HG02973 (cell line): ENCODE measurements around the gene SNAI1.
"Not testable (repeated sequence)": the region's sequence is repeated elsewhere in the genome, so short reads cannot be mapped to it uniquely, and the experiment has no call there.

ENCODE experiments used
- ATAC-seq: cut with Tn5 transposase; IDR thresholded peaks from one replicate; pipeline ENCODE4 v1.9.1; 2021; ENCODE audit warnings: moderate library complexity; ENCODE audit not compliant: unreplicated experiment

Gene SNAI1

GRCh38 chr20:49961413-49961812, 21.4 kb upstream of the SNAI1 start:
- ATAC-seq, result no peak

DNA sequence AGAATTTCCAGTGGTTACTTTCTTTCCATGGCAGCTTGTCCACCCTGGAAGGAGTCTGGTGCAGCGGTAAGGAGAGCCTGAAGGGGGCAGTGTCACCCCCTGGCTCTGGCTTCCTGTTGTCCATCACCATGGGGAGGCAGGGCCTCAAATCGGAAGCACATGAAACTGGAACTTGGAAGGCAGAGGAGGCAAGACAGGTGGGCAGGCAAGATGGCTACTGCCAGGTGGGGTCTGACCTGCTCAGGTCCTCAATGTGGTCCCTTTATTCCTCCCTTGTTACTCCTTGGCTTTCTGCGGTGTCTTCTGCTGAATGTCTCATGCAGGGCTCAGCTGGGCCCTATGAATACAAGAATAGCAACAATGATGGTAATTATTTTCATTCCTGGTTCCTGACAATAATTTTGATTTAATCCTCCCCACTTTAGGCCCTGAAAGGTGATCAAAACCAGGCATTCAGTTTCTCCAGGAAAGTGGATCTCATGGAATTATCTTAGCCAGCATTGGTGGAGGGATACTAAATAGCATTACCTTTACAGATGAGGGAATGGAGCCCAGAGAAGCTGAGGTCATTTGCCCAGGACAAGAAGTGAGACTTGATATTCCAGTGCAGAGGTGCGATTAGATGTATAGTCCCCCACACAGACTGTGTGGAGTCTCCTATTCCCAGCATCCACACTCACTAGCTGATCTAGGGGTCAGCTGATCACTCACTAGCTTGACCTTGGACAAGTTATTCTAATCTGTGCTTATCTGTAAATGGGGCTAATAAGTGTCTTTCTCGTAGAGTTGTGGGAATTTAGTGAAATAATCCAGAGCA, 17.6 kb upstream of the SNAI1 start:
- no peak for ATAC-seq

- ATAC-seq, result no peak
Observed at GRCh38 chr20:49965781-49966305, 16.9 kb upstream of the SNAI1 start.

DNA sequence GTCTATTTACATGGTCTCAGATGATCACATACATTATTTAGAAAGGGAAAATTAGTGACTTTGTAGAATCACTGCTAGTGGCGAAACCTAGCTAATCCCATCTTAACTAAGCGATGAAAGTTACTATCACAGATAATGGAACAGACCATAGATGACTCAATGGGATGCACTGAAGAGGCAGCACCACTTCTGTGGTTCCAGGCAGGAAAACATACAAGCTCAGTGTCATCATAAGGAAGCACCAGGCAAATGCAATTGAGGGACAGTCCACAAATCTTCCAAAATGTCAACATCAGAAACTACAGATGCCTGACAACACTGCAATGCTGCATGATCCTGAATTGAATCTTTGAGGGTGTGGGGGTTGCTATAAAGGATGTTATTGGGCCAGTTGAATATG, 15.9 kb upstream of the SNAI1 start:
- no peak for ATAC-seq

GRCh38 chr20:49969234-49969633, 13.5 kb upstream of the SNAI1 start:
- ATAC-seq, result no peak

DNA sequence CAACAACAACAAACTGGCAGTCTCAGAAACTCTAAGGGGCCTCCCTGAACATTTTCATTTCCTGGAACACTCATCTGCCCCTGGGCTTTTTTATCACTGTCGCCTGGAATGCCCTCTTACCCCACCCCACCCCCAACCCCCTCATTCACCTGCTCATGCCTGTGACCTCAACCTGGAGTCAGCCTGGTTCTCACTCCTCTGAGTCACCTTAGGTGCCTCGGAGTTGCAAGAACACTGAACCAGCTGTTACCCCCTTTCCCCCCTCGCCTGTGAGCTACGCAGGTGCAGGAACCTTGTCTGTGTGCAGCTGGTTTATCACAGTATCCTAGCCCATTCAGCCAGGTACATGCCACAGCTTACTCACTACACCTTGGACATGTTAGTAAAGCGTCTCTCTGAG, 12.8 kb upstream of the SNAI1 start:
- ATAC-seq, result no peak

DNA sequence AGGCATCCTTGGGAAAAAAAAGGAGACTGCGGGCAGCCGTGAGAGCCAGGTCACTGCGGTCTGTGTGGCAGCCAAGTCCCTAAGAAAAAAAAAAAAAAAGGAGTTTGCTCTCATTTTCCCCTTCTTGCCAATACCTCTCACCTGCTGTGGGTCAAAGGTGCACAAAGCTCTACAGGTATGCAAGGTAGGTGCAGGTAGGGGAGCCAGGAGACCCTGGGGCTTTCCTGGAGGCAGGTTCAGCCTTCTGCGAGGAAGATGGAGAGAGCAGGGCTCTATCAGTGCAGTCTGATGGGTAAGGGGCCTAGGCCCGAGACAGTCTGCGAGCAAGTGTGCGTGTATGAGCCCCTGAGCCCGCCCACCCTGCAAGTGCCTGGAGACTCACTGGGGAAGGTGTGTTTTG, 12.3 kb upstream of the SNAI1 start:
- no peak for ATAC-seq

- ATAC-seq, result no peak
Observed at GRCh38 chr20:49973981-49974380, 8.8 kb upstream of the SNAI1 start.

GRCh38 chr20:49976542-49976941, 6.2 kb upstream of the SNAI1 start:
- no peak for ATAC-seq

DNA sequence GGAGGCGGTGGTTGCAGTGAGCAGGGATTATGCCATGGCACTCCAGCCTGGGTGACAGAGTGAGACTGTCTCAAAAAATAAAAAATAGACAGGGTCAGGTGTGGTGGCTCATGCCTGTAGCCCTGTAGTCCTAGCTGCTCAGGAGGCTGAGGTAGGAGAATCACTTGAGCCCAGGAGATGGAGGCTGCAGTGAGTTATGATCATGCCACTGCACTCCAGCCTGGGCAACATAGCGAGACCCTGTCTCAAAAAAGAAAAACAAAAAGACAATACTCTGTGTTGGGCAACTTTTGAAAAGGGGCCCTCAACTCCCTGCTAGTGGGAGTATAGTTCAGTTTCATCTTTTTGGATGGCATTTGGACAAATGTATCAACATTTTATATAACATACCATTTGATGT, 5.0 kb upstream of the SNAI1 start:
- not testable (repeated sequence) for ATAC-seq

GRCh38 chr20:49978685-49979029, 4.1 kb upstream of the SNAI1 start:
- no peak for ATAC-seq

GRCh38 chr20:49979030-49979832, 3.5 kb upstream of the SNAI1 start:
- ATAC-seq, result no peak

DNA sequence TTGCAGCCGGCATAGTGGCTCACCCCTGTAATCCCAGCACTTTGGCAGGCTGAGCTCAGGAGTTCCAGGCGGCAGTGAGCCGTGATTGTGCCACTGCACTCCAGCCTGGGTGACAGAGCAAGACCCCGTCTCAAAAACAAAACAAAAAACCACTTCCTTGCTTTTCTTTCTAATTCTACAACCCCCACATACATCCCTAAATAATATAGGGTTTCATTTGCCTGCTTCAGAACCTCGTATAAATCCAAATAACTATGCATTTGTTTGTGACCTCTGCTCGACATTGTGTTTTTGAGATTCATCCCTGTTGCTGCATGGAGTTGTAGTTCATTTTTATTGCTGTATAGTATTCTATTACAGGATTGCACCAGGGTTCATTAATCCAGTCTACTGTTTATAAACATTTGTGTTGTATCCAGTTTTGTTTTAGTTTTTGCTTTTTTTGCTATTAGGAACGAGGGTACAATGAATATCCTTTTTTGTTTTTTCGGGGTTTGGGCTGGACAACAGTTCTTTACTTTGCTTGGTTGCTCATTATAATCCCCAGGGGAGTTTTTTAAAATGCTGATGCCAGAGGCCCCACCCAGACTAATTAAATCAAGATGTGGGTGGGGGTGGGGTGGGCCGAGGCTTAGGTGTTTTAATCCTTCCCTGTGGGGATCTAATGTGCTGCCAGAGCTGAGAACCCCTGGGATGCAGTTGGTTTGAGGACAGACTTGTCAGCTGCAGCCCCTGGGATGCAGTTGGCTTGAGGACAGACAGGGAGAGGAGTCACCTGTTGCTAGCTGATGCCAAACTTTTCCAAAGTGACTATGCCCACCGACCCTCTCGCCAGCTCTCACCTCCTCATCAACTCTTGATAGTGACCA, 2.4 kb upstream of the SNAI1 start:
- no peak for ATAC-seq

DNA sequence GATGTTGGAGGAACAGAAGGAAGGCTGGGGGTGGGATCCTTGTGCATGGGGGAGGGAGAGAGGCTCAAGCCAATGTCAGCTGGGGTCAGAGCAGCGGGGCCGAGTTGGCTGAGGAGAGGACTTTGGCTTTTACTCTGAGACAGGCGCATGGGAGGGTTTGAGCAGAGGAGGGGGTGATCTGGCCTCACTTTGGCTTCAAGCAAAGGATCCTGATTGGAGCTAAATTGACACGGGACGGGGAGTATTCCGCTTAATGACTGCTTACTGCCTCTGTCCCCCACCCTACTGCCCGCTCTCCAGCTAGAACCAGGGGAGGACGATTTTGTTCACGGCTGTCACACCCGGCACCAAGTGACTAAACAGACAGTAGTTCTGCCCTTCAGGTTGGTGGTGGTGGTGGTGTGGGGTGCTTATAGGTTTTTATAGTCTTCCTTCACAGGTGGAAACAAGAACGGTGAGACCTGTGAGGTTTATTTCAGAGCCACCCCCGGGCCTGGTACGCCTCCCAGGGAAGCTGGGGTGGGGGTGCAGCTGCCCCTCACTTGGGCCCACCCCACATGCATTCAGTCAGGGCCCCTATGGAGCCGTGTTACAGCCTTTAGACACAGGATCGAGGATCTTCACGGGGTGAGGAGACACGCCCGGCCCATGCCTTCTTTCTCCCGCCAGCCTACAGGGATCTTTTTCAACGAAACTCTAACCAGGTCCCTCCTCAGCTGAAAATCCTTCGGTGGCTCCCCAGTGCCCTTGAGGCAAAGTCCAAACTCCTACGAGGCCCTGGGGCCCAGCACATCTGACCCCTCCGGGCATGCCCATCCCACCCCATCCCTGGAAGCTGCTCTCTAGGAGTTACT, 1.3 kb upstream of the SNAI1 start:
- ATAC-seq, result no peak

- no peak for ATAC-seq
Observed at GRCh38 chr20:49982072-49982345, 771 bp upstream of the SNAI1 start.

DNA sequence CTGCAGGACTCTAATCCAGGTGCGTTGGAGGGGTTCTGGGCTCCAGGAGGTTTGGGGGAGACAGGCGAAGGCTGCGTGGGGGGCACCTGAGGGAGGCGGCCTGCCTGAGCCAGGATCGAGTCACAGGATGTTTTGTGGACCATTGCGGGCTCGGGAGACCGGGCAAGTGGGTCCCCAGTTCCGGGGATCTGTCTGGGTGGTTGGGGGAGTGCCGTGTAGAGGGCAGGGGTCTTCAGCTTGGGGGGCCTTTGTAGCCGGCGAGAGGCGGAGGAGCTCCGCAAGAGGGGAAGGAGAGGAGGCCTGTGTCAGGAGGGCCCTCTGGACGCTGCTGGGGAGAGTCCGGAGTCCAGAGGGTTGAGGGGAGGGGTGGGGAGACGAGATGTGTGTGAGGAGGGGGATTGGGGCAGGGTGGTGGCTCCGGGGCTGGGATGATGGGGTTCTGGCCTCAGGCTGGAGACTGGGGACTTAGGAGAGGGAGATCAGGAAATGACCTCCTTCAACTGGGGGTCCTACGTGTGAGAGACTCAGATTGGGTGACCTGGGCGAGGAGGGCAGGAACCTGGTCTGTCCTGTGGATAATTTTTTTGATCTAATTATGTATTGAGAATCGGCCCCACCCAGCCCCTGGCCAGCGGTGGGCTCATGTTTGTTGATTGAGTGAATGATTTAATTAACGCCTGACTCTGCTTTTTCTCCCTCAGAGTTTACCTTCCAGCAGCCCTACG, 505 bp downstream of the SNAI1 start:
- ATAC-seq, result no peak

- no peak for ATAC-seq
Observed at GRCh38 chr20:49983848-49984408, 1.1 kb downstream of the SNAI1 start.

DNA sequence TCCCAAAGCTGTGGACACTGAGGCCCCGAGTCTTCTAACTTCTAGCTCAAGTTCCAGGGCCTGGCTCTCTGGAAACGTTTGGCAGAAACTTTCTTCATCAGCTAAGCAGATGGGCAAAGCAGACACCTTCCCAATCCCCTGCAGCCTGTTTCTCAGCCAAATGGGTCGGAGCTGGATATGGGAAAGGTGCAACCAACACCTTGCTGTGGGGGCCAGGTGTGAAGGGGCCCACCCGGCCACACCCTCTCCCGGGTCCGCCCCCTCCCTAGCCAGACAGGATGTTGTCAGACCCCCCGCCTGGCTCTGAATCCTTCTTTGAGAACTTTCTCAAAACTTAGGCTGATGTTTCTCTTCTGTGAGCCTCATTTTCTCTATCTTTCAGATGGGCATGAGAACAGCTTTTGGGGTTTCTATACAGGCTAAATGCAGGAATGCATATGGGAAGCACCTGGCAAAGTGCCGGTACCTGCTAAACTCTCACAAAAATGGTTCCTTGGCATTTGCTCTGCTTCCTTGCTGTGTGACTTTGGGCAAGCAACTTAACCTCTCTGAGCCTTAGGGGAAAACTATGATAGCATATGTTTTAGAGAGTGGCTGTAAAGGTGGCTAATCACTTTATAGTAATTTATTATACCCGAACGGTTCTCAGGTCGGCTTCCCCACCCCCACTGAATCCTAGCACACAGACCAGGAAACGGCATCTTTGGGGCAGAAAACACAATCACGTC, 1.8 kb downstream of the SNAI1 start:
- ATAC-seq, result no peak

GRCh38 chr20:49985157-49985556, 2.4 kb downstream of the SNAI1 start:
- no peak for ATAC-seq
